ENCODE data around the gene FAM174C.

The FAM174C gene

DNA sequence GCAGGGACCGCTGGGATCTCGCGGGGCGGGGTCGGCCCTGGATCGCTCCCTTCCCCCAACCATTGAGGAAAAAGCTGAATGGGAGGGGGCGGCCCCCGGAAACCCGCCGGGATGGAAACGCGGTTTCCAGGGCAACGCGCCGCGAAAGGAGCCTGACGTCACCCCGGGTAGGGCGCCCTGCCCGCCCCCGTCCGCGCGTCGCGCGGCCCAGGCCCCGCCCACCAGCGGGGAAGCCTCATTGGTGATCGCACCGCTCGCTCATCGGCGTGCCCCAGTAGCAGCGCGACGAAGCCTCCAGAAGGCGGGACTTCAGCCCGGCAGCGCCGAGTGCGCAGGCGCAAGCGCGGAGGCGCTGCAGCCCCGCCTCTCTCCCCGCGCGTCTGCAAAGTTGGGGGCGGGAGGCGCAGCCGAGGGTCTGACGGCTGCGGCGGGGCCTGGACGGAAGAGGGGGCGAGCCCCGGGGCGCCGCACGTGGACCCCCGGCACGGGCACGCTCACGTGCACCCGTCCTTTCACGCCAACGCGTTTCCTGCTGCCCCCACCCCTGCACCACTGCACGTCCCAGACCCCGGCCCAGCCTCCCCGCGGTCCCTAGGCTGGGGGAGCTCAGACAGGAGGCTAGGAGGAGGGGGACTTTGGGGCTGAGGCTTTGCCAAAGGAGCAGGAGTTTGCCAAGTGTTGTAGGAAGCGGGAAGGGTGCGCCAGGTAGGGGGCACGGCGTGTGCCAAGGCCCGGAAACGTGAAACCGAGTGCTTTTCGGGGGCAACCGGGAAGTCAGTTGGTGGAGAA lies 14.4 kb upstream of the FAM174C start:
- peak; percentile 92 to 96 (median 93) for DNase-seq (ENCODE audit: low read depth in 3 of 3)

DNA sequence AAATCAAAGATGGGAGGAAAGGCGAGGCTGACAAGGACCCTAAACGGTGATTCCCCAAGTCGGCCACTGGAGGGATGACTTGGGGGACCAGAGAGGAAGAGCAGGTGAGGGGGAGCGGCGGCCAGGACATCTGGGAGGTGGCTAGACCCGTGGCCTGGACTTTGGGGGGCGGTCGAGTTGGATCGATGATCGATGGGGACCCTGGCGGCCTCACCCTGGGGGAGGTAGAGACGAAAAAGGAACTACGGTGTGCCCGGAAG lies 13.9 kb upstream of the FAM174C start:
- no peak for DNase-seq (ENCODE audit: low read depth in 3 of 3)

DNA sequence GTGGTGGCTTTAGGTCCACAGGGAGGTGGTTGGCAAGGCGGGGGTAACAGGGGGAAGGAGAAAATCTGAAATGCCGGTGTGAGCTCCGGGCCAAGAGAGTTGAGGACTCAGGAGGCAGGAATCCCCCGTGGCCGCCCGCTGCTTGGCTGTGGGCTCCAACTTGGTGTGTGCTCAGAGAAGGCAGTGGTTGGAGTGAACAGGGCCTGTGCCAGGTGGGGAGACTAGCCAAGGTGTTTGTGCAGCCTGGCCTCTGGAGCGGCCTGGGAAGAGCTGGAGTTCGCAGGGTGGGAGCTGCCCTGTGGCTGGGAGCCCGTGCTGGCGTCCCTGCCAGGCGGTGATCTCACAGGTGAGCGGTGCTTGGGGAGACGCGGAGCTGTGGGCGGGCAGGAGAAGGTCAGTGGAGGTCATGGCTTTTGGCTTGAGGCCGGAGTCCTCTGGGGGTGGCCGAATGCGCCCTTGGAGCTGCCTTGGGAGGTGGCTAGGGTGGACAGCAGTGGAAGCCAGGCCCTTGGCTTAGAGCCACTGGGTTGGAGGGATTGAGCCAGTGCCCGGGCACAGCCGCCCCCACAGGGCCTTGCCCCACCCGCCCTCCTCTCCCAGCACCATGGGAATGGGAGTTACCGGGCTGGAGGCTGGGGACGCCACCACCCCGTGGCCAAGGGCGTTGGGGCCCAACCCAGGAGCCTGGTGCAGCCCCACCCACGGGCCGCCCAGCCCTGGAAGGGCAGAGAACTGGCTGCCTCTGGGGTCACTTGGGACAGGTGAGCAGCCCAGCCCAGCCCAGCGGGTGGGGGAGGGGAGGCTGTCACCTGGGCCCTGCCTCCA lies 13.3 kb upstream of the FAM174C start:
- no peak for DNase-seq (ENCODE audit: low read depth in 3 of 3)

DNA sequence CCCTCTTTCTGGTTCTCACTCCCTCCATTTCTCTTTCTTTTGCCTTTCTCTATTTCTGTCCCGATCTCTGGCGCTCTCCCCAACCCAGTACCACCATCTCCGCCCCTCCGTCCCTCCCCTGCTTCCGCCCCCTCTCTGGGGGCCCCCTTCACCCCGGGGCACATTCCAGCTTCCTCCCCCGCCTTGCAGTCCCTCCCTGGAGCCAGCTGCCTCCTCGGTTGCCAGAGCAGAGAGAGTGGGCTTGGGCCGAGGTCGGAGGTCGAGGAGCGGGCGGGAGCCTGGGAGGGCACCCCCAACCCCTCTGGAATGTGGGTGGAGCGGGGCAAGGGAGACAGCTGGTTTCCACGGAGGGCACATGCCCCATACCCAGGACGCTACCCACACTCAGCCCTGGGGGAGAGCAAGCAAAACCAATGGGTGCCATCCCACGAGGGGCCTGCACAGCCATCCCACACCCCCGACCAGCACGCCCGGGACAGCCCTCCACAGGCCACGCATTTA lies 12.7 kb upstream of the FAM174C start:
- DNase-seq (ENCODE audit: low read depth in 3 of 3): no peak

DNA sequence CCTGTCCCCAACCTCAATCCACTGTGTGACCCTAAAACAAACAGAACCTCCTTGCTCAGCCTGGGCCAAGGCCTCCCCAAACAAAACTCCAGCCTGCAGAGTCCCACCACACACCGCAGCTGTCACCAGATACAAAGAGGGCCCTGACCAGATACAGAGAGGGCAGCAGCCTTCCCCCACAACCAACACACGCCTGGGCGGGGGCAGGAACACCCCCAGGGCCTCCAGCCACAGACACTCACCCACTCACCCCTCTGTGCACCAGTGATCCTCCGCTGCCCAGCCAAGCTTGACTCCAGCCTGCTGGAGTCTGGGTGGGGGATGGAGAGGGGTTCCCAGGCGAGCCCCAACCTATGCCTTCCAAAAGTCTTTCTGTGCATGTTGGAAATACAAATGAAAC lies 12.1 kb upstream of the FAM174C start:
- no peak for DNase-seq (ENCODE audit: low read depth in 3 of 3)

DNA sequence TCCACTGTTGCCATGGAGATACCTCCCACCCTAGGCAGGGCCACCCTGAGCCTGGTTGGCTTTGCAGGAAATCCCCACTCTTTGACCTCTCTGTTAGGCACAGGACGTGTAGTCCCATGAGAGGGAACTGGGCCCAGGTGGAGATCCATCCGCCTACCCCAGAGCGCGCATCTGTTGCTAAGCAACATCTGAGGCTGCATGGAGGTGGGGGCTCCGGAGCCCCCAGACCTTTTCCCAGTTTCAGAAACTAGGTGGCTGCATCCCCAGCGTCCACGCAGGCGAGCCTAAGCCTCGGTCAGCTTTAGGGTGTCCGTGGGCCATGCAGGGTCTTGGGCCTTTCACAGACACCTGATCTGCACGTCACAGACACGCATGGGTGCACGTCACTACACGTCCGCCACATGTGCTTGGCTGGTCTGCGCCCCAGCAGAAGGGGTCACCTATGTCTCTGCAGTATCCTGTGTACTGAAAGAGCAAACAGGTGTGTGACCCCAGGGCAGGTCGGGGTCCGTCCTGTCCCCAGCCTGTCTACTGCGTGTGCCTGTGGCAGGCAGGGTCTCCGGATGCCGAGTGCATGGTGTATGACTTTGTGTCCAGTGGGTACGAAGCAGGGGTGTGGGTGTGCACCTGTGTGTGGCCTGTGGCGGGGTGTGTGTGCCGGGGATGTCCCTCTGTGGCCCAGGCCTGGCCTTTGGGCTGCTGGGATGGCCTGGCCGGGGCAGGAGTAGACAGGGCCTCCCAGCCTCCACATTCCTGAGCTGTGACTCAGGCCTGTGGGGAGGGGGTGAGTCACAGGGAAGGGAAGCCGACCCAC lies 10.3 kb upstream of the FAM174C start:
- no peak for DNase-seq (ENCODE audit: low read depth in 3 of 3)

DNA sequence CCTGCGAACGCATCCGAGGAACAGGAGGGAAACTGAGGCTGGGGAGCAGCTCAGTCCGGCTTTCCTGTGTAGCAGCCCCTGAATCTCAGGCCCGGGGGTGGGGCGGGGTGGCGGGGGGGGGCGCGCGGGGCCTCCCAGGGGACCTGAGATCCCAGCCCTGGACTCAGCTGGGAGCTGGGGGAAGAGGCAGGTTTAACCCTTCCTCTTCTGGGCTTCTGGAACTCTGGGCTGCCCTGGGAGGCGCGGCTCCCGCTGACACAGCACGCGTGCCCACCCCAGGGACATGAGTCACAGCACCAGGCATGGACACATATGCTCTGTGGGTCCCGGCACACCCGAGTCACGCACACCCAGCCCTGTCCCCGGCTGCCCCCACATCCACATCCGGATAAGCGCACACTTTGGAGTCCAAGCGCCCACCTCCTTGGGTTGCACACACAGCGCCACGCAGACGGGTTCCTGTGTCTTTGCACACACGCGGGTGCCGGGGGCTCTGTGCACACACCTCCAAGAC lies 9.7 kb upstream of the FAM174C start:
- no peak for DNase-seq (ENCODE audit: low read depth in 3 of 3)

DNA sequence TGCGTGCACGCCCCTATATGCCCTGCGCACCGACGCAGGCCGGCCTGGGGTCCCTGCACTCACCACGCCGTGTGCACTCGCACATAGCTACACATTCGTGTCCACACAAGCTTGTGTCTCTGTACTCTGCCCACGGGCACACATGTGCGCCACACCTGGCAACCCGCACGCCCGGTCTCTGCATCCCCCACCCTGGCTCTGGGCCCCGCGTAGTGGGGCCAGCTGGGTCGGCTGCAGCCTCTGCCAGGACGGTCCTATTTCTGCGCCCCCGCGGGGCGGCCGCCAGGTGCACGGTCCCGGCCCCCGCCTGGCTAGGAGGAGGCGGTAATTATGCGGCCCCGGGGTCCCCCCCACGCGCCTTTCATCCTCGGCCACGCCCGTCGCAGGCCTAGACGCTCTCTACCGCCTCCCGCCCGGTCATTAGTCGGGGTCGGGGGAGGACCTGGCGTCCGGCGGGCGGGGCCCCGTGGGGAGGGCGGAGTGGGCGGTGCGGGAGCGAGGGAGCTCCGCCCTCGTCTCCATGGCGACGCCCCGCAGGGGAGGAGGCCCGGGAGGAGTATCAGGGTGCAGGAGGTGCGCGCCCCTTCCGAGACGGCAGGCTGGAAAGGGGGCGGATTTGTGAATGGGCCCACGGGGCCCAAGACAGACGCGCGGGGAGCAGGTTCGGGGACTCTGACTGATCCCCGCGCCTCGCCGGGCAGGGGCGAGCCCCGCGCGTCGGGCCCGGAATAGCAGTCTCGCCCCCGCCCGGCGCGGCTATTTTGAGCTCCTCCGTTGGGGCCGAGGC lies 9.0 kb upstream of the FAM174C start:
- peak in 2 of 3 experiments; percentile 66 to 85 for DNase-seq (ENCODE audit: low read depth in 3 of 3)

DNA sequence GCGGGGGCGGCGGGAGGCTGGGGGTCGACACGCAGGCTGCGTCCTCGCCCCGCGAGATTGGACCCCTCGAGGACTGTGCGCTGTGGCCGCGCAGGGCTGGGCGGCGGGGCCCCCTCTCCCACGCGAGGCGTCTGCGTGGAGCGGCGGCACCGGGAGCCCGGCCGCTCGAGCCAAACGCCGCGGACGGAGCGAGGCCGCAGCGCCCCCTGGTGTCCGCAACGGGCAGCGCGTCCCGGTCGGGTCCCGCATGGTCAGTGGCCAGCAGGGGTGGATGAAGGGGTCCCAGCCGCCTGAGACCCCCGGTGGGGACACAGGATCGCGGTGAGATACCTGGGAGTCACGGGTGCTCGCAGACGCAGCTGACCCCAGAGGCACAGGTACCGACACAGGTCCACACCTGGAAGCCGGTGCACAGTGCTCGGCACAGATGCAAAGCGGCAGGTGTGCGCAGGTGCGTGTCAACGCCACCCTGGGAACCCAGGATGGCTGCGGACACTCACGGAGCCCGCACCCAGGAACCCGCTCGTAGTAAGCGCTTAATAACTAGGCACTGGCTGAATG lies 8.3 kb upstream of the FAM174C start:
- peak in 1 of 3 experiments; percentile 69 for DNase-seq (ENCODE audit: low read depth in 3 of 3)

DNA sequence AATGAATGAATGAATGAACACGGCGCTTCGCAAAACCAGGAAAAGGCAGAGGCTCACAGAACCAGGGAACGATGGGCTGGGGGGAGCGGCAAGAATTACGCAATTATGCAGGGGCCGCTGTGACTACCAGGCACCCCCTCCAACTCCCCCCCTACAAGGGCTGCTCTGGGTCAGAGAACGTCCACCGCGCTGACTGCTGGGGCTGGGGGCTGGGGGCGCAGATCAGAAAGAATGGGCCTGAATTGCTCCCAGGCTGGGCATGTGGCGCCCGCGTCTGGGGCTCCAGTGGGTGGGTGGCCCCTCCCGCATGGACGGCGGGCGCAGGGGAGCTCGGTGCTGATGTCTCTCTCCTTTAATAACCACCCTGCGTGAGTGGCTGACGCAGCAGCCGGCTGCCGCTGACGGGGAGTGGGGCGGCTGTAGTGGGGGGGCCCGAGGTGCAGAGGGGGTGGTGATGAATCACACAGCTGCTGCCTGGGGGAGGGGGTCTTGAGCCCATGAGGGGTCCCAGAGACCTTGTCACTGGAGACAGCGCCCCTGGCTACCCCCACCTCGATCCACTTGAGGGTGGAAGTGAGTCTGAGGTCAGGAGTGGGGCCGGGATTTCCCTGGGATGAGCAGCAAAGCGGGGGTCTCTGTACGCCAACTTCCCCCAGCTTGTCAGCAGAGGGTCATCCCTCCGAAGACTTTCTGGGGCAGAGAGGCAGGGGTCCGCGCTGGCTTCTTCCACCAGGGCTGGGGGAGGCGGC lies 7.7 kb upstream of the FAM174C start:
- DNase-seq (ENCODE audit: low read depth in 3 of 3): no peak

DNA sequence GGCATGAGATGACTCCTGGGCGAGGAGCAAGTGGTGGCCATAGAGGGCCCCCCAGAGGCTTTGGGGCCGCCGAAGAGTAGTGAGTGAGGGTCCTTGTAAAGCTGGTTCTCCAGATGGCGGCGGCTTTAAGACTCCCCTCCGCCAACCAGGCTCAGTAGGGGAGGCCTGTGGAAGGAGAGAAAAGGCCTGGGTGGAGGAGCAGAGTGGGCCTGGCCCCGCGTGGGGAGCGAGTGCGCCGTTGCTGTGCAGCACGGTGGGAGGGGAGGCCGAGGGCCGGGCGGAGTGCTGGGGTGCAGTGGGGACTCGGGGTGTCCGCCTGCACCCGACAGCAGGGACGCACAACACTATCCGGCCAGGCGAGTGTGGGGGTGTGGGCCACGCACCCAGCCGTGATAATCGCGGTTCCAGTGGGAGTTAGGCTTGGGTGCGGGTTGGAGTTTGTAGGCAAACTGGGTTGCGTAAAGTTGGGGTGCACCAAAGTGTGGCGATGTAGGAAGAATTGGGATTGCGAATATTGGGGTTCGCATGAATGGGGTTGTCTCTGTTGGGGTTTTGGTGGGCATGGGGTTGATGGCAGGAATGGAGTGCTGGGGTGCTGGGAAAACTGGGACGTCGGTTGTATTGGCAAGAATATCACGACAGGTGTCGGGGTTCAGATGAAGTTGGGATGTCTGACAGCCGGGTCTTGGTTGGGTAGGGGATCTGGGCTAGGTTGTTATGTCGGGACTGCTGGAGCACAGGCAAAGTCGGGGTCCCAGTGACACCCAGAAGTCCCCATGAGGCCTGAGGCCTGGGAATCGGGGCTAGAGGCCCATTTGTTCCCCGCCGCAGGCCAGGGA lies 6.9 kb upstream of the FAM174C start:
- DNase-seq (ENCODE audit: low read depth in 3 of 3): no peak

DNA sequence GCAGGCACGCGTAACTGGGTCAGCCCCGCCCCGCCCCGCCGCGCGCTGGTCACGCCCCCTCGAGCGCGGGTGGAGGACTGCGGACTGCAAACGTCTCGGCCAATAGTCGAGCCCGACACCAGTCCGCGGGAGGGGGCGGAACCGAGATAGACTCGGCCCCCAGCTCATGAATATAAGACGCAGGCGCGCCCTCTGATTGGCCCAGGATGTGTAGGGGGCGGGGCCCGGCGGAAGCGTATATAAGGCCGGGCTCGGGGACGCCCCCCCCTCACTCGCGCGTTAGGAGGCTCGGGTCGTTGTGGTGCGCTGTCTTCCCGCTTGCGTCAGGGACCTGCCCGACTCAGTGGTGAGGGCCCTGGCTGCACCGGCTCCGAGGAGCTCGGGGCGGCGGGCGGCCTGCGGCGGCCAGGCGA lies 6.3 kb upstream of the FAM174C start, which contains the start of gene CIRBP:
TSS of gene CIRBP (plus strand) at position 268 of the 413 bp plus-strand sequence. CDS start 1,602 bp downstream, outside the sequence.
- DNase-seq (ENCODE audit: low read depth in 3 of 3): peak; percentile 99 to 100 (median 99)

DNA sequence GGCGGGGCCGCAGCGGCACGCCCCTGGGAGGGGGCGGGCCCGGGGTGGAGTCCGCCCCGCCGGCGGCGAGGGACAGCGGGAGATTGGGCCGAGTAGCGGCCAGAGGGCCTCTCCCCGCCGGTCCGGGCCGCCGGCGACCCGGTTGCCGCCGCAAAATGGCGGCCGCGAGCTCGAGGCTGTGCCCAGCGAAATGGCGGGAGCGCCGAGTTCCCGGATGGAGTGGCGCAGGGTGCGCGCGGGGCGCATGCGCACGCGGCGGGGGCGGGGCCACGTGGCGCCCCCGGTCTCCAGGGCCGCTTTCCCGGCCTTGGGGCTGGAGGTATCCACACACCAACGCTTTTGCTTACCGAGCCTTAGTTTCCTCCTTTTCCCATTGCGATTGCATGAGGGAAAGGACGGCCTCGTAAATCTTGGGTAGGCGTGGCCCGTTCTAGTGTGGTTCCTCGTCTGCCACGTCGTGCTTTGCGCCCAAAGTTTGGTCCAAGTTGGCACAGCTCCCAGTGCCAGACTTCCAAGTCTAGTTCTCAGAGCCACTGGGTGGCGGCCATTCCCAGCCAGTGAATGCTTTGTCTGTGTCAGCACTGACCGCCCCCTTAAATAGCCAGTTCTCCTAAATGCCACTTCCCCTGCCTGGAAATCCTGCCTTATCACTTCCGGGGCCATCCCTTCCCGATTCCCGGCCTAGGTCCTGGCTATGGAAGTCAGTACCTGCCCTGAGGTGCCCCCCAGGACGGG lies 5.7 kb upstream of the FAM174C start:
- peak in 2 of 3 experiments; percentile 75 to 84 for DNase-seq (ENCODE audit: low read depth in 3 of 3)

DNA sequence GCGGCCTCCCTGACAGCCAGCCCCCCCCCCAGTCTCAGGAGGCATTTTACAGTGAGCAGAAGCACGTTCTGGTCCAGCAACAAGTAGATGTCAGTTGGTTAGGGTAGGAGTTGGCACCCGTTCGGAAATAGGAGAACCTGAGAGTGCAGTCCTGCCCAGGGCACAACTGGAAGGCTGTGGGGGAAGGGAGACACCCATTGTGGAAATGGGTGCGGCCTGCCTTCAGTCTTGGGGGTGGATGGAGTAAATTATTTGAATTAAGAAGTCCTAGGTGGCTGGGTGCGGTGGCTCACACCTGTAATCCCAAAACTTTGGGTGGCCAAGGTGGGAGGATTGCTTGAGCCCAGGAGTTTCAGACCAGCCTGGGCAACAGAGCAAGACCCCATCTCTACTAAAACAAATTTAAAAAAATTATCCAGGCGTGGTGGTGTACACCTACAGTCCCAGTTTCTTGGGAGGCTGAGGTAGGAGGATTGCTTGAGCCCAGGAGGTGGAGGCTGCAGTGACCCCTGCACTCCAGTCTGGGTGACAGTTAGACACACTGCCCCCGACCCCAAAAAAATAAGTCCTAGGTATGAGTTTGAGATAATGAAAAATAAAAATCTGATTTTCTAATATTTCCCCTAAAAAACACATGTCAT lies 5.0 kb upstream of the FAM174C start:
- no peak for DNase-seq (ENCODE audit: low read depth in 3 of 3)

DNA sequence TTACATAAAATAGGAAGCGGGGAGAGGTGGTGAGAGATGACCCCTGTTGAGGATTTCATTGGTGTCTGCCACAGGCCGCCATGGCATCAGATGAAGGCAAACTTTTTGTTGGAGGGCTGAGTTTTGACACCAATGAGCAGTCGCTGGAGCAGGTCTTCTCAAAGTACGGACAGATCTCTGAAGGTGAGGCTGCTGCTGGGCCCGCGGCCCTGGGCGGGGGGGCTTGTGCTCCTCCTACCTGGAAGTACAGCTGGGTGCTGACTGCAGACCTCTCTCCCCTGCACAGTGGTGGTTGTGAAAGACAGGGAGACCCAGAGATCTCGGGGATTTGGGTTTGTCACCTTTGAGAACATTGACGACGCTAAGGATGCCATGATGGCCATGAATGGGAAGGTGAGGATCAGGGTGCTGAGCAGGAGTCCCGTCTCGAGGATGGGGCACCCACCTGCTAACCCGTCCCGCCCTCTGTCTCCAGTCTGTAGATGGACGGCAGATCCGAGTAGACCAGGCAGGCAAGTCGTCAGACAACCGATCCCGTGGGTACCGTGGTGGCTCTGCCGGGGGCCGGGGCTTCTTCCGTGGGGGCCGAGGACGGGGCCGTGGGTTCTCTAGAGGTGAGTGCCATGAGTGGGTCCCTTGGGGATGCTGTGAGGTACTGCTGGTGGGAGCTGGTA lies 4.3 kb upstream of the FAM174C start:
- no peak for DNase-seq (ENCODE audit: low read depth in 3 of 3)

DNA sequence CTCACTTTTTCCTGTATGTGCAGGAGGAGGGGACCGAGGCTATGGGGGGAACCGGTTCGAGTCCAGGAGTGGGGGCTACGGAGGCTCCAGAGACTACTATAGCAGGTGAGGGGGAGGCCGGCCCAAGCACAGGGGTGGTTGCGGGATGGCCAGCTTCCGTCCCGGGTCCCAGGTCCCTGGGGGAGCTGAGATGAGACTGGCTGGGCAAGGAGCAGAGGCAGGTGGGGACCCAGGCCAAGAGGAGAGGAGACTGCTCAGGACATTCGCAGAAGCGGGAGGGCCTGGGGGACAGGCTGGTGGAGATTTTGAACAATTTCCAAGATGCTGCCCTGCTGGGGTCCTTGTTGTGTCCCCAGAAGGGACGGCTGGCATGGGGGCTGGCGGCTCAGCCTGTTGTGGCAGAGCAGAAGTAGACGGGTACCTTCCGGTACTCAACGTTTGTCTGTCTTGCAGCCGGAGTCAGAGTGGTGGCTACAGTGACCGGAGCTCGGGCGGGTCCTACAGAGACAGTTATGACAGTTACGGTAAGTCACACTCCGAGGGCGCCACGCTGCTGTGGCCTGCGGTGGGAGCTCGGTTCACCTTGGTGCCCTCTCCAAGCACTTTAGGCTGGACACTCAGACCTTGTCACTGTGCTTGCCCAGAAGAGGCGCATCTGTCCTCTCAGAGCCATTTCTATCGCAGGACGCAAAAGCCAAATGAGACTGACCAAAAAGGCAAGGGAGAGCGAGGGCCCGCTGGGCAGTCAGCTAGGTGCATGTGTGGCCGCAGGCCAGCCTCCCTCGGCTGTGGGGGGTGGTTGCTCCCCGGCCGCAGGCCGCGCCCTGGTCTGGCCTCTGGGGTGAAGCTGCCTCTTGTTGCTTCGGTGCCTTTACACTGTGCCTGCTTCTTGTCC lies 3.6 kb upstream of the FAM174C start:
- DNase-seq (ENCODE audit: low read depth in 3 of 3): no peak

Measured in stimulated activated CD4-positive, alpha-beta T cell treated with anti-CD3 and anti-CD28 coated beads, TNF-alpha, amount 100 ng/mL, for 24 hours (primary cell).